Left ventricle myocardium superior (tissue), 1 donor: Measurements from ENCODE around the gene NOL4L. TPM values are rescaled to one million over a fixed set of nuclear protein-coding genes. Genes with fewer than 3 reads are reported as not detected.

Experiments
- ATAC-seq: fragments of 200-7000 bp; cut with Tn5 transposase; one replicate; pipeline ENCODE4 v1.9.1; 2020; ENCODE audit warnings: mild to moderate bottlenecking, moderate library complexity
- DNase-seq: peaks from one replicate; pipeline ENCODE4 v3.0.0-alpha.2; 2020
- intact Hi-C: fragments of 100-400 bp; cut with micrococcal nuclease; formaldehyde crosslinking; loops from one replicate; pipeline ENCODE4 v1.11.0; 2022
- total RNA-seq: library from RNA; stranded (reverse); fragmentation: NEBNext Ultra II Directional; extraction: Animal tissue kit (Norgen Biotek cat#: 25700); gene quantifications from one replicate; pipeline ENCODE4 v1.2.1, GENCODE V29; 2021
- donor health status: DM: no; HTN: yes; CAD: no; lungs with severe emphysema.

The NOL4L gene
- total RNA-seq, 1 donor from 2014 or later, result 5.2 TPM

DNA sequence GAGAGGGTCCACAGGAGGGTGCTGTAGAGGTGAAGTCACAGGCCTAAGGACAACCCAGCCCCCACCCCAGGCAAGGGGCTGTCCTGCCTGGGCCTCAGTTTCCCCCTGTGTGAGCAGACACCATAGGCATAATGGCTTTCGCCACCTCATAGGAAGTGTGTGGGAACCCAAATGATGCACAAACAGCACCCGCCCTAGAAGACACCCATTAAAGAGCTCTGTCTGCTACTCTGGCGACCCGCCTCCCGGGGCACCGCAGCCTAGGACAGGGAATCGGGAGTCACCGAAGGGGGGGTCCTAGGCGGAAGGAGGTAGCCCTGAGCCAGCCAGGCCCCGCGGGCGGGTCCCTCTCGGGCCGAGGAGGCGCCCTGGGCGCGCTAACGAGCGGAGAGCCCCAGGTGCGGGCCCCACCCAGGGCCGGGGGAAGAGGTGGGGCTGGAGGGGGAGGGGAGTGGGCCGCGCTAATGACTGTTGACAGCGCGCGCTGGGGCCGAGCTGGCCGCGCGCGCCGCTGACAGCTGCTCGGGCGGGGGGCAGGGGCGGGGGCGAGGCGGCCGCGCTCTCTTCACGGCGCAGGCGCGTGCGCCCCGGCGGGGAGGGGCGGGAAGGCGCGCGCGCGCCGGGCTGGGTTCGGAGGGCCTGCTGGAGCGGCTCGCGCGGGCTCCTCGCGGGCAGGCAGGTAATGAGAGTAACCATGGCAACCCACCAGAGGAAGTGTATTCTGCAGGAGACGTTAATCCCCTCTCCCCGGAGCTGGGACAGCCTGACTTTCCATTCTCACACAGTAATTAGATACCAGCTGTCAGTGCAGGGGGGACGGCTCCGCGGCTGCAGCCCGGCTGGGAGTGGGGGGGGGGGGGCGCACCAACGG lies 48.9 kb downstream of the NOL4L start:
- ATAC-seq (peak; percentile 83), DNase-seq (peak; percentile 75)
- intact Hi-C loops, result no loop called here

- intact Hi-C loops, result no loop called here
- DNase-seq (peak; percentile 23), ATAC-seq (no peak)
Measured at GRCh38 chr20:32535316-32535952, 49.7 kb downstream of the NOL4L start.

- no peak for ATAC-seq
- intact Hi-C loops, result no loop called here
- DNase-seq, result peak; percentile 2
Measured at GRCh38 chr20:32534661-32535240, 50.4 kb downstream of the NOL4L start.

DNA sequence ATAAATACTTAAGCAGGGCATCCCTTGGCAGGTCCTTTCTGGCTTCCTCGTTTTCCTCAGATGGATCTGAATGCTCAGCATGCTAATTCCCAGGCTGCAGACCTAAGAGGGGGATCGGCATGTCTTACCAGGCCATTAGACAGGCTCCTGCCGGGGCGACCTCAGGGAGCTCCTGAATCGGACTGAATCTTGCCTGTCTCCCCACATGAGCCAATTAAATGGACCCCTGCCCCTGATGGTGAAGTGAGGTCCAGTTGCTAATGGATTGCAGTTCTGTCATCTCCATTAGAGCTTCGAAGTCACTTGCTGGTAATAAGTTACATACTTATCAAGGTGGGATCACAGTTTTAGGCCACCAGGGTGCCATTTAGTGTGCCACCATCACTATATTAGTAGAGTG lies 51.4 kb downstream of the NOL4L start:
- peak; percentile 18 for DNase-seq
- intact Hi-C loops, result no loop called here
- ATAC-seq, result no peak

DNA sequence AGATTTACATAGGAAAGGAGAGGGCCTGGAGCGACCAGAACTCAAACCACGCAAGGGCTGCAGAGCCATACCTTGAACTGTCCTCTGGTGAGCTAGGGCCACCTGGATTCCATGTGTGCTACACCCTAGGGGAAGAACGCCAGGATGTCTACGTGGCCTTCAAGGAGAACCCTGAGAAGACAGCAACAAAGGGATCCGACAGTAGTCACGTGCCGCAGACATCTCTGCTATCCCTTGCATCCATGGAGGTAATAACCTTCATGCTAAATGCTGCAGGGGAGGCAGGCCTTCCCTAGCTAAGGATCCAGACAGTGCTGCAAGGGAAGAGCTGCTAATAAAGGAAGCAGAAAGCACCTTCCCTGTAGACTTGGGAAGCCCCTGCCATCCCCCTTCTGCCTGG lies 52.9 kb downstream of the NOL4L start:
- ATAC-seq (no peak), DNase-seq (peak; percentile 1)
- intact Hi-C loops, result no loop called here

- peak; percentile 9 for DNase-seq
- no peak for ATAC-seq
- intact Hi-C loops, result no loop called here
Measured at GRCh38 chr20:32528905-32529670, 56.0 kb downstream of the NOL4L start.

DNA sequence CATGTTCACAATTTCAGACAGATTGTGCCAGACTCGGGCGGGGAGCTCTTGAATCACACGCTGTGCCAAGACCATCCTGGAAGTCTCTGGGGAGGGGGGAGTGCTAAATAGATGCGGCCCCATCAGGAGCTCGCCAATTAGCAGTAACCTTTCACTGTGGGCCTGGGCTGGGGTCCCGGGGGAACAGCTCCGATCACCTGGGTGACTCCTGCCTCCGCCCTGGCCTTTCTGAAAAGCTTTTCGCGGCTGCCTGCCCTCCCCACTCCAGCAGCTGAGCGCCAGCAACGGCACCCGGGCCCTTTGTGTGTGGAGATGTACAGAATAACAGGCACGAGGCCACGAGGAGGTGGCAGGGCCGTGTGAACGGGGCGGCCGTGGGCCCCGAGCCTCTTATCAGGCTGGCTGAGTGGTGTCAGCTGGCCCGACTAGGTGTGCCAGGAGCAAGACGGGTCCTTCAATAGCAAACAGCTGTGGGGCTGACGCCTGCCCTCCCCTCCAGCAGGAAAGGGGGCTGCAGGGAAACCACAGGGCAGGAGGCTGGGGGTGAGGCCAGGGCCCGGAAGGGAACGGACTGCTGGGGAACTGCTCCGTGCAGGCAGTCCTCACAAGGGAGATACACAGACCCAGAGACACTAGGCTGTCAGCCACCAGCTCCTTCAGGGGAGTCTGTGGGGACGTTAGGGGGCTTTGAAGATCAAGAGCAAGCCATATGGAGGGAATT lies 56.8 kb downstream of the NOL4L start:
- ATAC-seq, result peak; percentile 91
- intact Hi-C loops, result no loop called here

GRCh38 chr20:32527447-32528055 lies 57.6 kb downstream of the NOL4L start:
- intact Hi-C loops, result no loop called here
- ATAC-seq (no peak), DNase-seq (peak; percentile 54)

More for the DNA sequence above, 56.8 kb downstream of the NOL4L start:
- peak; percentile 84 for DNase-seq

DNA sequence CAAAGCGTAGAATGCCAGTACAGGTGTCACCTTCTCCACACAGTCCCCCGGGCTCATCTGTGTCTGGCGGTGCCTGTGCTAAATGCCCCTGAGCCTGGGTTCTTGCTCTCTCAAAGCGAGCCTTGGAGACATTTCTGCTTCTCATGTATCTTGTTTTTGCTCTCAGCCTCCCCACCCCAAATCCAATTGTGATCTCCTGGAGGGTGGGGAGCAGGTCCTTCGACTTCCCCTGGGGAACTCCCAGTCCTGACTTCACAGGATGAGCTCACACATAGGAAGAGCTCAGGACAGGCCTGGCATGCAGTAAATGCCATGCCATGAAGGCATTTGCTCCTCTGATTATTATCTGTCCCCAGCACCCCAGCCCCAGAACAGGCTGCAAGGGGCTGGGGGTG lies 58.1 kb downstream of the NOL4L start:
- DNase-seq, result no peak
- no peak for ATAC-seq
- intact Hi-C loops, result no loop called here

GRCh38 chr20:32526541-32526940 lies 58.6 kb downstream of the NOL4L start:
- DNase-seq, result peak; percentile 14
- intact Hi-C loops, result no loop called here
- no peak for ATAC-seq

DNA sequence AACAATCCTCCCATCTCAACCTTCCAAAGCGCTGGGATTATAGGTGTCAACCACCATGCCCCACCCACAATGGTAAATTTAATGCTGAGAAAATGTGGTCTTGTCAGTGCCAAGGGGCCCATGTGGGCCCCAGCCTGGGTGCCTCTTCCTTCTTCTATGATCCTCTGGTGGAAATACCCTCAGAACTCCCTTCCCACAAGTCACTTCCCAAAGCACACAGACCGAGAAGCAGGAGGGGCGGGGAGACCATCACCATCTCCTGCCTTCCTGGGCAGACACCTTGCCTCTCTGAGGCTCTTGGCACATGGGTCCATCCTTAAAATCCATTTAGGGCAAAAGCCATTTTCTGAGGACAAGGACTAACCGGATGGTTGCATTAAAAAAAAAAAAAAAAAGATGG lies 59.0 kb downstream of the NOL4L start:
- intact Hi-C loops, result no loop called here
- ATAC-seq (no peak), DNase-seq (peak; percentile 4)

DNA sequence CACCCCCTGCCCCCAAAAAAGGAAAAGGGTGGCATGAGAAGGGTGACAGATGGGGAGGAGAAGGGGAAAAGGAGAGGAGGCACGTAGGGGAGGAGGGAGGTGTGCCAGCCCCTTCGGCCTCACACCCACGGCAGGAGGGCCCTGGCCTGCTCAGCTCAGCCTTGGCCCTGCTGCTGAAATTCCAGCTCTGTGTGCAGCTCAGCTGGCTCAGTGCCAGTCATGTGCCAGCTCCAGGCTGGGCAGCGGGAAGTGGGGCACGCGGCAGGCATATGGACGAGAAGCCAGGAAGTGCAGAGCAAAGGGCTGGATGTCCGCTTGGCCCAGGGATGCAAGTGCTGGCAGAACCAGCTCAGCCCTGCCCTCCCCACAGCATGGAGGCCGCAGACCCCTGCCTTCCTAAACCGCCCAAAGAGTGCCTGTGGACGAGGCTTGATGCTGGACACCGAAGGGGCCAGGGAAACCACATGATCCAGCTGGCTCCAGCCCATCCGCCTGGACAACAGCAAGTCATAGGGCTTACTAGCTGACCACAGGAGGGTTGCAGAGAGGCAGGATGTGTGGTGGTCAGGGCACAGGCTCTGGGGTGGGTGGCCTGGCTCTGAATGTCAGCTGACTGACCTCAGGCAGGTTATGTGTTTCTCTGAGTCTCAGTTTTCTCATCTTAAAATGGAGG lies 60.2 kb downstream of the NOL4L start:
- DNase-seq (peak; percentile 91), ATAC-seq (peak; percentile 77)
- intact Hi-C loops, result no loop called here

DNA sequence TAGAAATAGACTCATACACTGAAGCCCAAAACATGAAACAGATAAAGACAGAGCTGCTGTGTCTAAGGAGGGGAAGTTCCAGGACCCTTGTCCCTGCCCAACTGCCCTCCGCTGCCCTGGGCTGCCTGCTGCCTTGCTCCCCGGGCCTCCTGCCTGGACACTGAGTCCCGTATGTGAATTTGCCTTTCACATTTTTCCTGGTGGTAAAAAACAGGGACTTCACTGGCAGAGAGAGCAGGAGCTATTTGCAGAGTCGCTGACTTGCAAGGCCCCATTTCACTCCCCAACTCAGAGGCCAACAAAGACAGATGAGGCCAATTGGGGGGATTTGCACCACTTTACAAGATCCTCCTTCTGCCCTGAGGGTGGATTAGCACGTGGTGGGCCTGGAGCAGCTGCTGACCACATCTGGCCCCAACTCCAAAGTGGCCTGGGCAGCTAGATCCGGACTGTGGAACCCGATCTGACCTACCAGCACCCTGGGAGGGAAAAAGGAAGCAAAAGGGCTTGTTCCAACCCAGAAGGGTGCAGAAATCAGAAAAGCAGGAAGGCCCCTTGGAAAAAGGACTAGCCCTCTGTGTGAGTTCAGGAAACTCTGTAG lies 61.4 kb downstream of the NOL4L start:
- no peak for ATAC-seq
- peak; percentile 13 for DNase-seq
- intact Hi-C loops, result no loop called here

DNA sequence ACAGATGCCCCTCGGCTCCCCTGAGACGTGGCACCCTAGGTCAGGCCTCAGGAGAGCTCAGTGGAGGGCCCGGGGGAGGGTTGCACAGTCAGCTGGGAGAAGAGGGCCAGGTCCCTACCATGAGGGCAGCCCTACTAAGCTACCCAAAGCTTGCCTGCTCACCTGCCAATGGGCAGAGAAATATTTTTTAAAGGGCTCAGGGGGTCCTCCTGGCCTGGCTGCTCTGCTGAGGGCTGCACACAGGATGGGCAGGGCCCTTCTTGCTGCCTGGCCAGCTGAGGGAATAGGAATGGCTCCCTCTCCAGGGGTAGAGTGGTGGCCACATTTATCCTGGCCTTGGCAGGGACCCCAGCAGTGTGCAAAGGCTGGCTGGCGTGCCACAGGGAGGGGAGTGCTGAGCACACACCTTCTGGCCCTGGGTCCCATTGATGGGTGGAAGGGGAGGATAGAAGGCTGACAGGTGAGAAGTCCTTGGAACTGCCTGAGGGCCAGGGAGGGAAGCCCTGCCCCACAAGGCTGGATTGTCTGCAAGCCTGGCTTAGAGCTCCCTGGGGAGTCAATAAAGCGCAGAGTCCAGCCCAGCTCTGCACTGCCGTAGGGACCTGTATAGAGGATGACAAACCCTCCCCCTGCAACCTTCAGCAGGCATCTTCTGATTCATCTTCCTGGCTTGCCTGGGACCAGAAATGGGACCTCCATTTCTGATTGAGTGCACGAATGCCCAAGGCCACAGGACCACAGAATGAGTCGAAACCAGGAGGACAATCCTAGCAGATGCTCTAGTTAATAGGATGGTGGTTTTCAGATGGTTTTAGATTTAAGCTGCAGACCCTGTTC lies 62.1 kb downstream of the NOL4L start:
- ATAC-seq, result no peak
- peak; percentile 18 for DNase-seq
- intact Hi-C loops, result no loop called here

GRCh38 chr20:32522526-32522775 lies 62.7 kb downstream of the NOL4L start:
- ATAC-seq (no peak), DNase-seq (no peak)
- intact Hi-C loops, result no loop called here

DNA sequence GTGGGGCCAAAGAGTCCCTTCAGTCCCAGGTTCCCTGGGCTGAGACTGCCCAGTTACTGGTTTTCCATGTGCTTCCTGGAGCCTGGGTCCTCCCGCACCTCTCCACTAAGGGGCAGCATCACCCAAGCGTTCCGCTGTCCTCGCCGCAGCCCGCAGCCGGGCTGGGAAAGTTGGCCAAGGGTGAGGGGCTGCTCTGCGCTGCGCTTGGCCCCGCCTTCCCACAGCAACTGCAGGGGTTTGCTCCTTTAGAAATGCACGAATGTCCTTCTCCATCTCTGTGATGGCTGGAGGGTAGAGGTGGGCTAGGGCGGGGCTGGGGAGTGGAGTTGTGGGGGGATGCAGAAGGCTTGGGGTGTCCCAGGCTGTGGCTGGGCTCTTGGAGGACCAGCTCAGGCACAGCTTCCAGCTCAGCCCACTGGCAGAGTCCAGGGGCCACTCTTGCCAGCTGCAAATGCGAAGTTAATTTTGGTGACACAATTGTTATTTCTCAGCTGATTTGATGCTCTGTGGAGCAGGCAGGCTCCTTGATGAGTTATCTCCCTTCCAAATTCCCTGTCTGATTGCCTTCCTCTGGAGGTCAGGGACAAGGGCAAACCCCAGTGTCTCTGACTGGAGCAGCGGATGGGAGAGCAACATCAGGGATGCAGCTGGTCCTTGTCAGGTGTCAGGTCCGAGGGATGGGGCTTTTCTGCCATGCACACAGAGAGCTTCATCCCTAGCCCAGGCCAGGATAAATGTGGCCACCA lies 63.2 kb downstream of the NOL4L start:
- DNase-seq (peak; percentile 74), ATAC-seq (peak; percentile 70)
- intact Hi-C loops, result loop anchor here (2.0 kb wide), 1 partner anchor 131 kb away; no protein-coding TSS in a partner anchor

DNA sequence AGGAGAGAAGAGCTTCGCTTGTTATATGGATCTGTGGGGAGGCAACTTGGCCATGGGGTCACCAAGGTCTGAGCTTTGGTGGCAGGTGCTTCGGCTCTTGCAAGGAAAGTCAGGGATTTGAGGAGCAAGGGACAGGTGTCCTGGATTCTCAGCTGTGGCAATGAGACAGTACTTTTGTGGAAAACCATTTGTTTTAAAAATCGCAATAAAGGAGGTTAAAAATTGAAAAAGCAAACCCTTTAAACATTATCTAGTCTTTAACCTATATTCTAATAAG lies 64.3 kb downstream of the NOL4L start:
- DNase-seq (no peak), ATAC-seq (no peak)
- intact Hi-C loops, result loop anchor here (2.0 kb wide), 1 partner anchor 132 kb away; no protein-coding TSS in a partner anchor
